Neural cell (in vitro differentiated cells): ENCODE data around the gene ATF5. TPM values are rescaled to one million over a fixed set of nuclear protein-coding genes. Genes with fewer than 3 reads are reported as not detected.

Experiments used
- H2AFZ ChIP-seq: fragments of 200-600, 300-800 bp; sonication (generic), shearing (Covaris generic); 2 replicates; pipeline ENCODE4 v1.6.0; 2014; ENCODE audit warnings: low read depth, mild to moderate bottlenecking, antibody characterized with exemption, low read length, moderate library complexity
- H3F3A ChIP-seq: fragments of 200-600 bp; shearing (Covaris generic); 2 replicates; pipeline ENCODE4 v1.6.1; 2016; ENCODE audit warnings: mild to moderate bottlenecking, moderate library complexity, mixed read lengths, antibody characterized with exemption, low read length; ENCODE audit not compliant: insufficient read depth, poor library complexity, severe bottlenecking
- H3K27ac ChIP-seq: fragments of 200-600, 300-800 bp; sonication (generic), shearing (Covaris generic); 2 replicates; pipeline ENCODE4 v1.5.1; 2014; ENCODE audit warnings: mild to moderate bottlenecking, low read length, moderate library complexity
- H3K27me3 ChIP-seq: fragments of 300-800, 200-600 bp; sonication (generic), shearing (Covaris generic); 2 replicates; pipeline ENCODE4 v1.6.0; 2014; ENCODE audit warnings: mild to moderate bottlenecking, low read depth, low read length, moderate library complexity; ENCODE audit not compliant: insufficient read depth
- H3K36me3 ChIP-seq: fragments of 300-800, 200-600 bp; sonication (generic), shearing (Covaris generic); 2 replicates; pipeline ENCODE4 v1.5.1; 2014; ENCODE audit warnings: mild to moderate bottlenecking, antibody characterized with exemption, low read length, moderate library complexity; ENCODE audit not compliant: insufficient read depth
- H3K4me2 ChIP-seq: fragments of 300-800, 200-600 bp; sonication (generic), shearing (Covaris generic); 2 replicates; pipeline ENCODE4 v1.6.0; 2014; ENCODE audit warnings: mild to moderate bottlenecking, low read length
- H3K4me3 ChIP-seq: fragments of 300-800, 200-600 bp; sonication (generic), shearing (Covaris generic); 2 replicates; pipeline ENCODE4 v1.5.1; 2014; ENCODE audit warnings: mild to moderate bottlenecking, low read length, moderate library complexity
- H3K79me2 ChIP-seq: fragments of 200-600 bp; shearing (Covaris generic); replicated peaks from 2 replicates; pipeline ENCODE4 v1.6.0; 2014; ENCODE audit warnings: mild to moderate bottlenecking, low read length, moderate library complexity; ENCODE audit not compliant: insufficient read depth
- H3K9ac ChIP-seq: fragments of 300-800, 200-600 bp; sonication (generic), shearing (Covaris generic); 2 replicates; pipeline ENCODE4 v1.6.1; 2016; ENCODE audit warnings: mild to moderate bottlenecking, low read length, mixed read lengths
- H3K9me2 ChIP-seq: fragments of 200-600 bp; shearing (Covaris generic); 2 replicates; pipeline ENCODE4 v1.6.1; 2016; ENCODE audit warnings: mild to moderate bottlenecking, low read length, mixed read lengths; ENCODE audit not compliant: insufficient read depth
- H3K9me3 ChIP-seq: fragments of 200-600, 300-800 bp; sonication (generic), shearing (Covaris generic); 2 replicates; pipeline ENCODE4 v1.6.1; 2016; ENCODE audit warnings: mild to moderate bottlenecking, mixed run types, low read length, moderate library complexity, mixed read lengths
- H4K20me1 ChIP-seq: fragments of 200-600 bp; shearing (Covaris generic); 2 replicates; pipeline ENCODE4 v1.6.1; 2016; ENCODE audit warnings: mild to moderate bottlenecking, mixed run types; ENCODE audit not compliant: insufficient read depth
- POLR2AphosphoS5 ChIP-seq: IDR thresholded peaks from 2 replicates; pipeline ENCODE4 v1.6.1; 2012
- RAD21 ChIP-seq: fragments of 450-650 bp; conservative IDR thresholded peaks from 2 replicates; pipeline ENCODE4 v1.6.1; 2014; ENCODE audit warnings: antibody characterized with exemption, mild to moderate bottlenecking, moderate library complexity
- SMC3 ChIP-seq: fragments of 450-650 bp; conservative IDR thresholded peaks from 2 replicates; pipeline ENCODE4 v1.6.1; 2014; ENCODE audit warnings: antibody characterized with exemption, mild to moderate bottlenecking, moderate library complexity; ENCODE audit not compliant: poor library complexity
- polyA plus RNA-seq: library from polyadenylated mRNA; depleted of rRNA; stranded (reverse); fragments of >200 nt; gene quantifications from 2 replicates; pipeline ENCODE4 v1.2.3, GENCODE V29; 2014
- TF ChIP-seq, protein P1 (sequence below): IDR thresholded peaks from 2 replicates; pipeline ENCODE4 v1.6.1; 2012; ENCODE audit warnings: borderline replicate concordance
- TF ChIP-seq, protein P2 (sequence below): fragments of 450-650 bp; IDR thresholded peaks from 2 replicates; pipeline ENCODE4 v1.5.1; 2014; ENCODE audit warnings: antibody characterized with exemption, mild to moderate bottlenecking, moderate library complexity; ENCODE audit not compliant: poor library complexity, severe bottlenecking

Gene ATF5
- polyA plus RNA-seq, 1 donor from 2014 or later, result 16.1 TPM

DNA sequence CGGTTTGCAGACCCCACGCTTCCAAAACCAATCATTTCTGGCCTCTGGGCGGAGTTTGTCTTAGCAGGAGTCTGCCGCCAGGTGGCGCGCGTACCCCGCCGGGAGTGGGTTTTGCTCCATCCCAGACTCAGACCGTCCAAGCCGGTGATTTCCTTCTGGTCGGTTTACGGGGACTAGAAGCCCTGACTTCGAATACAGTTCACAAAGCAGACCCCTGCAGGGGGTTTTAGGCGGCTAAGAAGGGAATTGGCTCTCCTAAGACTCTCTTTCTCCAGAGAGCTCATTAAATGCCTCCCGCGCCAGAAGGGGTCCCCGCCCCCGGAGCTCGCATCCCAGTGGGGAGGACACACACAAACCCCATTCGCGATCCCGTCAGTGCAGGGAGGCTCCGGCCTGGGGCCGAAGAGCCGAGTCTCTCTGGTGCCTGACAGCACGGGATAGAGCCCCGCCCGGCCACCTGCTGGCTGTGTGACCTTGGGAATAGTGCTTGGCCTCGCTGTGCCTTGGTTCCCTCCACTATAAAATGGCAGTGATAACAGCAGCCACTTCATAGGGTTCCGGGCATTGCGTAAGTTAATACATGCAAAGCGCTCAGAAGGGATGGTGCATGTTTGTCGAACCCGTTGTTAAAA lies 8.9 kb downstream of the ATF5 start:
- Histone ChIP-seq H3K9me3 (no peaks in the 10 kb centered on the region), H3K9me2 (no peaks in the 10 kb centered on the region), H3K27ac (no peak overlapping the region), H3K79me2 (no peaks in the 10 kb centered on the region), H3K9ac (no peak overlapping the region), H4K20me1 (no peaks in the 10 kb centered on the region), H3K4me3 (peak overlapping the region; percentile 57), H3F3A (no peaks in the 10 kb centered on the region), H3K4me2 (peak overlapping the region; percentile 70), H2AFZ (peak overlapping the region; percentile 45), H3K36me3 (no peaks in the 10 kb centered on the region), H3K27me3 (no peaks in the 10 kb centered on the region)
- TF ChIP-seq RAD21 (peak; percentile 93), POLR2AphosphoS5 (no peak), SMC3 (peak; percentile 98)
- TF ChIP-seq, protein P1, sequence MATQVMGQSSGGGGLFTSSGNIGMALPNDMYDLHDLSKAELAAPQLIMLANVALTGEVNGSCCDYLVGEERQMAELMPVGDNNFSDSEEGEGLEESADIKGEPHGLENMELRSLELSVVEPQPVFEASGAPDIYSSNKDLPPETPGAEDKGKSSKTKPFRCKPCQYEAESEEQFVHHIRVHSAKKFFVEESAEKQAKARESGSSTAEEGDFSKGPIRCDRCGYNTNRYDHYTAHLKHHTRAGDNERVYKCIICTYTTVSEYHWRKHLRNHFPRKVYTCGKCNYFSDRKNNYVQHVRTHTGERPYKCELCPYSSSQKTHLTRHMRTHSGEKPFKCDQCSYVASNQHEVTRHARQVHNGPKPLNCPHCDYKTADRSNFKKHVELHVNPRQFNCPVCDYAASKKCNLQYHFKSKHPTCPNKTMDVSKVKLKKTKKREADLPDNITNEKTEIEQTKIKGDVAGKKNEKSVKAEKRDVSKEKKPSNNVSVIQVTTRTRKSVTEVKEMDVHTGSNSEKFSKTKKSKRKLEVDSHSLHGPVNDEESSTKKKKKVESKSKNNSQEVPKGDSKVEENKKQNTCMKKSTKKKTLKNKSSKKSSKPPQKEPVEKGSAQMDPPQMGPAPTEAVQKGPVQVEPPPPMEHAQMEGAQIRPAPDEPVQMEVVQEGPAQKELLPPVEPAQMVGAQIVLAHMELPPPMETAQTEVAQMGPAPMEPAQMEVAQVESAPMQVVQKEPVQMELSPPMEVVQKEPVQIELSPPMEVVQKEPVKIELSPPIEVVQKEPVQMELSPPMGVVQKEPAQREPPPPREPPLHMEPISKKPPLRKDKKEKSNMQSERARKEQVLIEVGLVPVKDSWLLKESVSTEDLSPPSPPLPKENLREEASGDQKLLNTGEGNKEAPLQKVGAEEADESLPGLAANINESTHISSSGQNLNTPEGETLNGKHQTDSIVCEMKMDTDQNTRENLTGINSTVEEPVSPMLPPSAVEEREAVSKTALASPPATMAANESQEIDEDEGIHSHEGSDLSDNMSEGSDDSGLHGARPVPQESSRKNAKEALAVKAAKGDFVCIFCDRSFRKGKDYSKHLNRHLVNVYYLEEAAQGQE, result no peak
- TF ChIP-seq, protein P2, sequence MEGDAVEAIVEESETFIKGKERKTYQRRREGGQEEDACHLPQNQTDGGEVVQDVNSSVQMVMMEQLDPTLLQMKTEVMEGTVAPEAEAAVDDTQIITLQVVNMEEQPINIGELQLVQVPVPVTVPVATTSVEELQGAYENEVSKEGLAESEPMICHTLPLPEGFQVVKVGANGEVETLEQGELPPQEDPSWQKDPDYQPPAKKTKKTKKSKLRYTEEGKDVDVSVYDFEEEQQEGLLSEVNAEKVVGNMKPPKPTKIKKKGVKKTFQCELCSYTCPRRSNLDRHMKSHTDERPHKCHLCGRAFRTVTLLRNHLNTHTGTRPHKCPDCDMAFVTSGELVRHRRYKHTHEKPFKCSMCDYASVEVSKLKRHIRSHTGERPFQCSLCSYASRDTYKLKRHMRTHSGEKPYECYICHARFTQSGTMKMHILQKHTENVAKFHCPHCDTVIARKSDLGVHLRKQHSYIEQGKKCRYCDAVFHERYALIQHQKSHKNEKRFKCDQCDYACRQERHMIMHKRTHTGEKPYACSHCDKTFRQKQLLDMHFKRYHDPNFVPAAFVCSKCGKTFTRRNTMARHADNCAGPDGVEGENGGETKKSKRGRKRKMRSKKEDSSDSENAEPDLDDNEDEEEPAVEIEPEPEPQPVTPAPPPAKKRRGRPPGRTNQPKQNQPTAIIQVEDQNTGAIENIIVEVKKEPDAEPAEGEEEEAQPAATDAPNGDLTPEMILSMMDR, result peak; percentile 96

DNA sequence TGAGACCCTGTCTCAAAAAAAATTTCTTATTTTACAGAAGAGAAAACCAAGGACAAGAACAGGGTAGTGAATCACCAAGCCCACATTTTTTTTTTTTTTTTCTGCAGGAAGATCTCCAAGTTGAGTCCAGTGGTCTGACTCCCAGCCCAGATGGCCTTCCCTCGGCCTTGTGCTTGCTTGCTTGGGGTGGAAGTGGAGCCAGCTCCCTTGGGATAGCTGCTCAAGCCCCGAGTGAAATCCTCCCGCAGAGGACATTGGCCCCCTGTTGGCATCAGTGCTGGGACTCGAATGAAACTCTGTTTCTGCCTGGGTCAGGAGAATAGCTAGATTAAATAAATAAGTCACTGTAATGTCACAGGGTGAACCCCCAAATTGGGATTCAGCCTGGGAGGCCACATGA lies 9.7 kb downstream of the ATF5 start:
- Histone ChIP-seq H3K27me3 (no peaks in the 10 kb centered on the region), H3K9me3 (no peaks in the 10 kb centered on the region), H3K4me2 (no peak overlapping the region), H2AFZ (no peak overlapping the region), H3K27ac (no peak overlapping the region), H3K36me3 (no peaks in the 10 kb centered on the region), H3F3A (no peaks in the 10 kb centered on the region), H3K9ac (no peak overlapping the region), H3K4me3 (no peak overlapping the region), H3K9me2 (no peaks in the 10 kb centered on the region), H3K79me2 (no peaks in the 10 kb centered on the region), H4K20me1 (no peaks in the 10 kb centered on the region)
- TF ChIP-seq POLR2AphosphoS5 (no peak), SMC3 (no peak)

DNA sequence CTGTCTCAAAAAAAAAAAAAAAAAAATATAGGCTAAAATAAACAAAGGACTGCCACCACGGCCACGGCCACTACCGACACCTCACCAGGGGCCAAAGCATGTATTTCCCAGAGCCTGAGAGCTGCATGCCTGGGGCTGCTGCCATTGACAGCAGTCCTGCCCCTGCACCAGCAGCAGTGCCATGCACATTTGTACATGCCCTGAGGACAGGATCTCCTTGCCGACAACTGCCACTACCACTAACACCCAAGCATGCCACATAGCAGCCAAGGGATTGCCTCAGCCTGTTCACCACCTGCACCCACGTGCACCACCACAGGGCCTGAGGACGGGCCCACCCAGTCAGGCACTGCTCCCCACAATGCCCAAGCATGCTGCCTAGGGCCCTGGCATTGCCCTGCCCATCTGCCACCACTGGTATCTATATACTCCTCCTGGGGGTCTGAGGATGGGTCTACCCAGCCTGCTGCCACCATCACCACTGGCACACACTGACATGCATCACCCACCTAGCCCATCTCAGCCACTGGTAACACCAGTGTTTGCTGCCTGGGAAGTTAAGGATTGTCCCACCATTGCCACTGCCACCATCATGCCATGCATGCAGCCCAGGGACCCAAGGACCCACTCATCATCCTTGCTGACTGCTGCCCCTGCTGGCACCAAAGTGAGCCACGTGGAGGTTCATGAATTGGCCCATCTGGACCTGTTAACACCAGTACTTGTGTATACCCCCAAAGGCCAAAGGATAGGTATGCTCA lies 10.9 kb downstream of the ATF5 start:
- Histone ChIP-seq H3K9me3 (no peaks in the 10 kb centered on the region), H3F3A (no peaks in the 10 kb centered on the region), H3K27ac (no peak overlapping the region), H3K9ac (no peak overlapping the region), H3K9me2 (no peaks in the 10 kb centered on the region), H3K79me2 (no peaks in the 10 kb centered on the region), H3K36me3 (no peaks in the 10 kb centered on the region), H3K4me2 (no peak overlapping the region), H3K4me3 (no peak overlapping the region), H4K20me1 (no peaks in the 10 kb centered on the region), H3K27me3 (no peaks in the 10 kb centered on the region), H2AFZ (no peak overlapping the region)
- TF ChIP-seq, protein P2, result no peak
- TF ChIP-seq POLR2AphosphoS5, result no peak
